T-helper 2 cell treated with Interferon-gamma antibody and Interleukin-4, amounts not matched to agents 100 ng/mL and 5 ng/mL, for 36 hours (primary cell): ENCODE data around the gene EGFL6. TPM values are rescaled to one million over a fixed set of nuclear protein-coding genes. Genes with fewer than 3 reads are reported as not detected.
"Not testable (repeated sequence)": the region's sequence is repeated elsewhere in the genome, so short reads cannot be mapped to it uniquely, and the experiment has no call there.

ENCODE experiments used
- intact Hi-C: fragments of 100-400 bp; cut with micrococcal nuclease; formaldehyde crosslinking; loops from one replicate; pipeline ENCODE4 v1.15.1; 2023
- total RNA-seq: library from RNA; stranded (reverse); gene quantifications from 2 replicates; pipeline ENCODE4 v1.2.3, GENCODE V29; 2022

The EGFL6 gene
- total RNA-seq, 1 donor from 2014 or later = 9.2 TPM

- intact Hi-C loops = loop anchor here (2.0 kb wide), 7 partner anchors 36 to 702 kb away; partner anchors contain the start of gene RAB9A
Measured at GRCh38 chrX:13652287-13652793, 82.9 kb downstream of the EGFL6 start.

- intact Hi-C loops = loop anchor here (1.0 to 2.0 kb wide), 9 partner anchors 36 to 702 kb away; partner anchors contain the start of genes GEMIN8, OFD1, RAB9A and TRAPPC2
Measured at GRCh38 chrX:13652850-13653693, 83.7 kb downstream of the EGFL6 start, which contains the start of gene TCEANC. TCEANC (plus strand) TSS chrX:13653141; CDS start chrX:13662509, 9,368 bp downstream.

DNA sequence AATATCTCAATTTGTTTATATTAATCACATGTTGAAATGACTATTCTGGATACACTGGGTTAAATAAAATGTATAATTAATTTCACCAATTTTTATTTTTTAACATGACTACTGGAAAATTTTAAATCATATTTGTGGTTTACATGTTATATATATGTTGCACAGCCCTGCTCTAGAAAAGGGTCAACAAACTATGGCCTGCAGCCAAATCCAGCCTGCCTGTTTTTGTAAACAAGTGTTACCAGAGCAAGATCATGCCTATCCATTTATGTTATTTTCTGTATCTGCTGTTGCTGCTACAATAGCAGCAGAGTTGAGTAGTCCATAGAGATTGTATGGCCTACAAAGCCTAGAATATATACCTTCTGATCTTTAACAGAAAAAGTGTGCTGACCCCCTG is 84.7 kb downstream of the EGFL6 start:
- intact Hi-C loops = no loop called here

DNA sequence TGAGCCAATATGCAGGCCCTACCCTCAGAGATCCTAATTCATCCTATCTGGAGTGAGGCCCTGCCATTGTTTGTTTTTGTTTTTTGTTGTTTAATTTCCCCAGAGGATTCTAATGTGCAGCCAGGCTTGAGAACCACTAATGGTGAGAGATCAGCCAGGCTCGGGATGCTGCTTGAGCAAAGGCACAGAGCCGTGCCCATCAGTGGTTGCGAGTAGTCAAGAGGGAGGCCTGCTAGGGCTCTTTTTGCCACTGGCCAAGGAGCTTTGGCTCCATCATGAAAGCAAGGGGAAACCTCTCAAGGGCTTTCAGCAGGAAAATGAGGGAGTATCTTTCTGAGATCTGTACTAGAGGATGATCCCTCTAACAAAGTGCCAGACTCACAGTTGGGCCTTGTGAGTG is 86.3 kb downstream of the EGFL6 start:
- intact Hi-C loops = no loop called here

DNA sequence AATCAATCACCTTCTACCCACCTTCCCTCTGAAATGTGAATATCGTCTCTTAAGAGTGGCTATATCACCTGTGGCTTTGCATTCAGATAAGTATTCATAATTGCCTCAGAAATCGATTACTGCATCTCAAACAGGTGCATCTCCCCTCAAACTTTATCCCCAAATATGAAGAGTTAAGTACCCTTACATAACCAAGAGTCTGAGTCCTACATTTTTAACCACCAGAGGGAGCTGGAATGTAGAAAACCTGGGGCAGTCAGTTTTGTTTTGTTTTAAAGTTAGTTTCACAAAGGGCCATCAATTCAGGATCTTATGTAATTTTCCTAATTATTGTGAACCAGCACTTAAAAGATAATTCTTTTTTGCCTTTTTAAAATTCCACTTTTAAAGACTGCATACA is 89.2 kb downstream of the EGFL6 start:
- intact Hi-C loops = loop anchor here (1.0 kb wide), 2 partner anchors 90 to 374 kb away; no protein-coding TSS in a partner anchor

DNA sequence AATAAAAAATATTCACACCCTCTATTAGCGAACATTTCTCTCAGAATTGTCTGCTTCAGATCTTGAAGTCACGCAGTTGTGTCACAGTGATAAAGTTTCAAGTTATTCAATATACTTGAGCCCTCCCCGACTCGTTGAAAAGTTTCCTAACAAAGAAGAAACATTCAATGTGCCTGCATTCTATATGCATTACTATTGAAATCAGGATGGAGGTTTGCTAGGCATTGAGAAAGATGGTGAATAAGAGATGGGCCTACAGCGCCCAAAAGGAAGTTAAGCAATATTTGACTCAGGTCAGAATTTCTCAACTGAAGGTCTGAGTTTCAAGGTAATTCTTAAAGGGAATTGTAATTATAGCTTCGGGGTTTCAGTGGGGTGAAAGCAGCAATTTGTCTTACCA is 89.7 kb downstream of the EGFL6 start:
- intact Hi-C loops = no loop called here

DNA sequence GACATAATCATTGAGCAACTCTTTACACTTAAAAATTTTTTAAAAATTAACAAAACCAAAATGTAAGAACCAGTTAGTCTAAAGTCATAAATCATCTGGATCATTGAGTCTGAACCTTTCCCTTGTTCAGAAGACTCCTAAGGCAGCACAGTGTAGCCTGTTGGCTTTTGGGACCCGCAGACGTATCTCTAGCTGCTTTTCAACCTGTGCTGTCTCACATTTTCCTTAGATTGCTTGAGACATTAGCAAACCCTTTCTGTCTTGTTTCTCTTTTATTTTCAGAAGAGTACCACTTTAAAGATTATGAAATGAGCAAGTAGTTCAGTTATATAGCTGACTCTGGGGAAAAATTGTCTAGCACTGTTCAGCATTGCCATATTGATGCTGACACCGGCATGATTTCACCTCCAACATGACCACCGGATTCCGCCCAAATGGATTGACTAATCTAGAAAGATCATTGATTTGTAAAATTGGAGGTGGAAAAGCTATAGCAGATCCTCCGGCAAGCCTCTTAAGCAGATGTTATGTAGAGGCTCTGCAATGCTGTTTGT is 92.4 kb downstream of the EGFL6 start:
- intact Hi-C loops = no loop called here

GRCh38 chrX:13662355-13662791 is 93.0 kb downstream of the EGFL6 start:
- intact Hi-C loops = no loop called here

DNA sequence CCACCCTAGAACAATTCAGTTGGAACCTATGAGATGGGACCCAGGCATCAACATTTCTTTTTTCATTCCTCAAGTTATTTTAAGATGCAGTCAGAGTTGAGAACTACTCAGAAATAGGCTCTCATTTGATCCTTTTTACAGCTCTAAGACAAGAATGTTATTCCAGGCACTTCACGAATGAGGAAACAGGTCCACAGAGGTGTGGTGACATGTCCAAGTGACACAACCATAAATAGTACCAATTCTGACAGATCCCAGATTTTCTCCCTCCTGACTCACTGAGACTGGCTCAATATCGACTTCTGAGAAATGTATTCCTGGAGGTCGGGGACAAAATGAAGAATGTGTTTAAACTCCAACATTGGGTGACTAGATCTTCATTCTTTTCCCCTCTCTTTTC is 94.6 kb downstream of the EGFL6 start:
- intact Hi-C loops = no loop called here

- intact Hi-C loops = no loop called here
Measured at GRCh38 chrX:13666836-13667235, 97.4 kb downstream of the EGFL6 start.

DNA sequence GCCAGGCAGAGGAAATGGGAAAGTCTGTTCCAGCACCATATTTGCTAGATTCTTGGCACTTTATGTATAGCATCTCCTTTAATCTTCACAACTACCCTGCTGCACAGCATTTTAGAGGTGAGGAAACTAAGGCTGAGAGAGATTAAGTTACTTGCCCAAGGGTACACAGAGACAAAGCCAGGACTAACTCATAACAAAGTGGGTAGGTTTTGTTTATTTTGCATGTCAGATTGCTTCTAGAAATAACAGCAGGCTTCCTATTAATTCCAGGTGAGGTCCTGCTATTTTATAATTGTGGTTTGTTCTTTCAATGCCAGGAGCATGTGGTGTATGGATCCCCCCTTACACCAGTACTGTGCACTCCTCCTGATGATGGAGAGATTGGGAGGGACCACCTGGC is 98.5 kb downstream of the EGFL6 start:
- intact Hi-C loops = no loop called here

DNA sequence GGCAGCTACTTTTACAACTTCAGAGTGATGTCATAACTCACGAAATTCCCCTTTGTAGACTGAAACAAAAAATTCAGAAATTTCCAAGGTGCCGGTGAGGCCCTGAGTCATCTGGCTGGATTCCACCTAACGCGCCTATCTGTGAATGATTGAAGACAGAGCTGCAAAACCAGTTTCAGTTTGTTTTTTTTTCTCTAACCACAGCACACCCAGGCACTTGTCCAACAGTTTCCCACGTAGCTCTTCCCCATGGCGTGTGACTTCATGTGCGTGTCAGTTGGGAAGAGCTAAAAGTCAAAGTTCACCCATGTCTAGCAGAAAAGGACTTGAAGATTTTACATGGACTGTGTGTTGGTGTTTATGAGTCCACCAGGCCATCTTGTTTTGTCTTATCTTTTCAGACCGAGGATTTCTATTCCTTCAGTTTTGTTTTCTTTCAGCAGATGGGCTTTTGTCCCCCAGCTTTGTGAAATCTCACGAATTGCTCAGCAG is 99.9 kb downstream of the EGFL6 start:
- intact Hi-C loops = no loop called here

DNA sequence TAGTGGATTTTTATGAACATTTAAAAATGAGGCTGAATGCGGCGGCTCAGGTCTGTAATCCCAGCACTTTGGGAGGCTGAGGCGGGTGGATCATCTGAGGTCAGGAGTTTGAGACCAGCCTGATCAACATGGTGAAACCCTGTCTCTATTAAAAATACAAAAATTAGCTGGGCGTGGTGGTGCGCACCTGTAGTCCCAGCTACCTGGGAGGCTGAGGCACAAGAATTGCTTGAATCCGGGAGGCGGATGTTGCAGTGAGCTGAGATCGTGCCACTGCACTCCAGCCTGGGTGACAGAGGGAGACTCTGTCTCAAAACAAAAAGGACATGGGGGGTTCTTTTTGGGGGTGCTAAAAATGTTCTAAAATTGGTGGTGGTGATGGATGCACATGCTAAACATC is 100.4 kb downstream of the EGFL6 start:
- intact Hi-C loops = not testable (repeated sequence)

- intact Hi-C loops = no loop called here
Measured at GRCh38 chrX:13670197-13670596, 100.8 kb downstream of the EGFL6 start.

DNA sequence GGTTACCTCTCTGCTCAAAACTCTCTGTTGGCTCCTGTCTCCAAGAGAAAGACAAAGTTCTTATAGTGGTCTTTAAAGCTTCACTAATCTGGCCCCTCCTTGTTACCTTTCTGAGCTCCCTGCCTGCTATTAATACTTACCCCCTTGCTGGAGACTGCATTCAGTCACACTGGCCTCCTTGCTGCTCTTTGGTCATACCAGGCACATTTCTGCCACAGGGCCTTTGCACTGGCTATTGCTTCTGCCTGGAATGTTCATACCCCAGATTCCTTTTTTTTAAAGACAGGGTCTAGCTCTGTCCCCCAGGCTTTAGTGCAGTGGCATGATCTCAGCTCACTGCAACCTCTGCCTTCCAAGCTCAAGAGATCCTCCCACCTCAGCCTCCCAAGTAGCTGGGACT is 103.6 kb downstream of the EGFL6 start:
- intact Hi-C loops = no loop called here

- intact Hi-C loops = no loop called here
Measured at GRCh38 chrX:13676885-13677284, 107.5 kb downstream of the EGFL6 start.

GRCh38 chrX:13679700-13680099 is 110.3 kb downstream of the EGFL6 start:
- intact Hi-C loops = not testable (repeated sequence)

DNA sequence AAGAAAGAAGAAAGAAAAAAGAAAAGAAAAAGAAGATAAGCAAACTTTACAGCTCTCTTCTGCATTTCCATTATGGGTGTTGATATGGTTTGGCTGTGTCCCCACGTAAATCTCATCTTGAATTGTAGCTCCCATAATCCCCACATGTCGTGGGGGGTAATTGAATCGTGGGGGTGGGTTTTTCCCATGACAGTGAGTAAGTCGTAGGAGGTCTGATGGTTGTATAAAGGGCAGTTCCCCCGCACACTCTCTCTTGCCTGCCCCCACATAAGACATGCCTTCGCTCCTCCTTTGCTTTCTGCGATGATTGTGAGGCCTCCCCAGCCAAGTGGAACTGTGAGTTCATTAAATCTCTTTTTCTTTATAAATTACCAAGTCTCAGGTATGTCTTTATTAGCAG is 112.2 kb downstream of the EGFL6 start:
- intact Hi-C loops = no loop called here
